ENCODE measurements around the gene TSPAN4. TPM values are rescaled to one million over a fixed set of nuclear protein-coding genes. Genes with fewer than 3 reads are reported as not detected.

The TSPAN4 gene
- total RNA-seq, 1 experiment from 2014 or later: 43.6 TPM

DNA sequence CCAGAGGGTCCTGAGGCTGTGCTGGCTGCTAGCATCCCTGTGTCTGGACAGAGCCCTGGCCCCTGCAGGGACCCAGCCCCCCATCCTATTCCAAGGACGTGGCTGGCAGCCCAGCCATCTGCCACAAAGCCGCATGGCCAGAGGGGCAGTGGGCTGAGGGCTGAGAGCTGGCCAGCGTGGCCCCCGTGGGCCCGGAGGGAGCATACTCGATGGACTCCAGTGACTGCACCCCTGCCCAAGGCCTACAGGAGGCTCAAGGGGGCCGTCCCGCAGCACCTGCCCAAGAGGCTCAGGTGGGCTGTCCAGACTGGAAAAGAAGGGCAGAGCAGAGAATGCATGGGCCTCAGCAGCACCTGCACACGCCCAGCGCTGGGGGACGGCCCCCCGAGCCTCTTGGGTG, 13.1 kb downstream of the TSPAN4 start:
- BruUV-seq (replicated peaks): no TSS peak
- no peak overlapping the region for H3K4me2 ChIP-seq
- no peaks in the 10 kb centered on the region for H3K36me3 ChIP-seq (ENCODE audit: low read depth)
- no peaks in the 10 kb centered on the region for H3K27me3 ChIP-seq (ENCODE audit: insufficient read depth, low read depth)
- H3K27ac ChIP-seq: no peak overlapping the region
- no peaks in the 10 kb centered on the region for H3K4me1 ChIP-seq (replicated peaks; ENCODE audit: insufficient read depth)
- H4K20me1 ChIP-seq (ENCODE audit: insufficient read depth): no peaks in the 10 kb centered on the region
- H3F3A ChIP-seq (ENCODE audit: insufficient read depth, low read depth): no peaks in the 10 kb centered on the region
- ChIA-PET POLR2A (ENCODE audit: unreplicated experiment) (no interaction called here), CTCF (no interaction called here)
- TF ChIP-seq, protein P1, sequence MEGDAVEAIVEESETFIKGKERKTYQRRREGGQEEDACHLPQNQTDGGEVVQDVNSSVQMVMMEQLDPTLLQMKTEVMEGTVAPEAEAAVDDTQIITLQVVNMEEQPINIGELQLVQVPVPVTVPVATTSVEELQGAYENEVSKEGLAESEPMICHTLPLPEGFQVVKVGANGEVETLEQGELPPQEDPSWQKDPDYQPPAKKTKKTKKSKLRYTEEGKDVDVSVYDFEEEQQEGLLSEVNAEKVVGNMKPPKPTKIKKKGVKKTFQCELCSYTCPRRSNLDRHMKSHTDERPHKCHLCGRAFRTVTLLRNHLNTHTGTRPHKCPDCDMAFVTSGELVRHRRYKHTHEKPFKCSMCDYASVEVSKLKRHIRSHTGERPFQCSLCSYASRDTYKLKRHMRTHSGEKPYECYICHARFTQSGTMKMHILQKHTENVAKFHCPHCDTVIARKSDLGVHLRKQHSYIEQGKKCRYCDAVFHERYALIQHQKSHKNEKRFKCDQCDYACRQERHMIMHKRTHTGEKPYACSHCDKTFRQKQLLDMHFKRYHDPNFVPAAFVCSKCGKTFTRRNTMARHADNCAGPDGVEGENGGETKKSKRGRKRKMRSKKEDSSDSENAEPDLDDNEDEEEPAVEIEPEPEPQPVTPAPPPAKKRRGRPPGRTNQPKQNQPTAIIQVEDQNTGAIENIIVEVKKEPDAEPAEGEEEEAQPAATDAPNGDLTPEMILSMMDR (conservative IDR thresholded peaks at IDR 0.05): no peak
- TF ChIP-seq EZH2 (IDR thresholded peaks at IDR 0.05; ENCODE audit: low read depth): no peak
- no peaks in the 10 kb centered on the region for H3K79me2 ChIP-seq (ENCODE audit: low read depth)
- H3K9me3 ChIP-seq (ENCODE audit: insufficient read depth, low read depth): no peaks in the 10 kb centered on the region
- intact Hi-C loops (cut with micrococcal nuclease; ENCODE audit: unreplicated experiment): no loop called here
- DNase-seq: no peak
- no peak overlapping the region for H2AFZ ChIP-seq
- no peak overlapping the region for H3K4me3 ChIP-seq
- H3K9me2 ChIP-seq (ENCODE audit: insufficient read depth): no peaks in the 10 kb centered on the region

DNA sequence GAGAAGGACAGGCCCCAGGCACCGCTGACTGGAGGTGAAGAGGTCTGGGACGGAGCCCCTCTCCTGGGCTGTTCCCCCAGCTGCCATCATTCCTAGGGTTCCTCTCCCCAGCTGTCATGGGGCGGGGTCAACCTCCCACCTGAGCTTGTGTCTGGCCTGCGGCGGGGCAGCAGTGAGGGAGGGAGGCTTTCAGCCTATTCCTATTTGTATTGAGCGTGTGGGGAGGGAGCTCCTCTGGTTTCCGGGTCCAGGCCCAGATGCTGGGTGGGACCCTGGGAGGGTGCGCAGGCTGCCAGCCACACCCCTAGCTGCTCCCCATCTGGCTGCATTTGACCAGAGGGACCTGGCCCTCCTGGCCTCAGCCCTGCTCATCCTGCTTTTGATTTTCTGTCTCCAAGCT, 13.7 kb downstream of the TSPAN4 start:
- no peak for TF ChIP-seq EZH2 (IDR thresholded peaks at IDR 0.05; ENCODE audit: low read depth)
- TF ChIP-seq, protein P1 (conservative IDR thresholded peaks at IDR 0.05): no peak
- BruUV-seq (replicated peaks): no TSS peak
- no peak overlapping the region for H3K4me2 ChIP-seq
- H3K9me3 ChIP-seq (ENCODE audit: insufficient read depth, low read depth): no peaks in the 10 kb centered on the region
- no peaks in the 10 kb centered on the region for H3K4me1 ChIP-seq (replicated peaks; ENCODE audit: insufficient read depth)
- no peaks in the 10 kb centered on the region for H3K79me2 ChIP-seq (ENCODE audit: low read depth)
- H3K4me3 ChIP-seq: no peak overlapping the region
- H3K27me3 ChIP-seq (ENCODE audit: insufficient read depth, low read depth): no peaks in the 10 kb centered on the region
- intact Hi-C loops (cut with micrococcal nuclease; ENCODE audit: unreplicated experiment): no loop called here
- DNase-seq: no peak
- no peaks in the 10 kb centered on the region for H4K20me1 ChIP-seq (ENCODE audit: insufficient read depth)
- no peak overlapping the region for H3K27ac ChIP-seq
- POLR2A ChIA-PET (ENCODE audit: unreplicated experiment): no interaction called here
- H3K9me2 ChIP-seq (ENCODE audit: insufficient read depth): no peaks in the 10 kb centered on the region
- CTCF ChIA-PET: no interaction called here
- no peaks in the 10 kb centered on the region for H3K36me3 ChIP-seq (ENCODE audit: low read depth)
- no peak overlapping the region for H2AFZ ChIP-seq
- H3F3A ChIP-seq (ENCODE audit: insufficient read depth, low read depth): no peaks in the 10 kb centered on the region

DNA sequence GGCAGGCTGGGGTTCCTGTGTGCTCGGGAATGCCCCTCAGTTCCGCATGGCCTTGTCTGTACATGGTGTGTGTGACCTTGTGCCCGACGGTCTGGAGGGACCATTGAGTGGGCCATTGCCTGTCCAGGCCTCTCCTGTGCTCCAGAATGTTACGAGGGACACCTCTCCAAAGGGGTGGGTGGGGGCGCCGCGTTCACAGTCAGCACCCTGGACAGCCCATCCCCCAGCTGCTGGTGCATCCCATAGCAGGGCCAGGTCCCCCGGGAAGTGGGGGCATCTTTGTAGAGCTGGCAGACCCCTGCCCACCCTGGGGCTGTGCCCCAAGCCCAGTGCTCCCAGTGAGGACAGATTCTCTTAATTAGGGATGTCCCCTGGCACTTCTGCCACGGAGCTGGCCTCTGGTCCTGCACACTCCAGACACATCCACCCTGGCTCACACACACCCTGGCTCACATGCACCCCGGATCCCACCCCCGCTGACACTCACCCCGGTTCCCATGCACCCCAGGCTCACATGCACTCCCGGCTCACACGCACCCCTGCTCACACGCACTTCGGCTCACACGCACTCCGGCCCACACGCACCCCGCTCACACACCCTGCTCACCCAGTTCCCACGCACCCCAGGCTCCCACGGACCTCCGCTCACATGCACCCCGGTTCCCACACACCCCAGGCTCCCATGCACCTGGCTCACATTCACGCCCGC, 15.6 kb downstream of the TSPAN4 start:
- CTCF ChIA-PET: no interaction called here
- no peak for TF ChIP-seq EZH2 (IDR thresholded peaks at IDR 0.05; ENCODE audit: low read depth)
- TF ChIP-seq, protein P1 (conservative IDR thresholded peaks at IDR 0.05): no peak
- Histone ChIP-seq H3K79me2 (ENCODE audit: low read depth) (no peaks in the 10 kb centered on the region), H3K9me2 (ENCODE audit: insufficient read depth) (no peaks in the 10 kb centered on the region), H3K4me2 (no peak overlapping the region), H3K4me3 (no peak overlapping the region), H4K20me1 (ENCODE audit: insufficient read depth) (no peaks in the 10 kb centered on the region), H3F3A (ENCODE audit: insufficient read depth, low read depth) (no peaks in the 10 kb centered on the region), H3K36me3 (ENCODE audit: low read depth) (no peaks in the 10 kb centered on the region), H3K27me3 (ENCODE audit: insufficient read depth, low read depth) (no peaks in the 10 kb centered on the region), H3K9me3 (ENCODE audit: insufficient read depth, low read depth) (no peaks in the 10 kb centered on the region), H3K4me1 (replicated peaks; ENCODE audit: insufficient read depth) (no peaks in the 10 kb centered on the region), H3K27ac (no peak overlapping the region), H2AFZ (no peak overlapping the region)
- POLR2A ChIA-PET (ENCODE audit: unreplicated experiment): no interaction called here
- DNase-seq: no peak
- BruUV-seq (replicated peaks): no TSS peak
- intact Hi-C loops (cut with micrococcal nuclease; ENCODE audit: unreplicated experiment): no loop called here

Measured in PC-9 (cell line).